HEK293 (cell line): Measurements from ENCODE around the gene BPI.

Experiments
- CTCF ChIA-PET: fragments of 350-600 bp; formaldehyde crosslinking; extraction: SDS; loops from one replicate; lab custom pipeline; 2021; ENCODE audit warnings: antibody characterized with exemption; lab: Yijun Ruan, JAX
- POLR2A ChIA-PET: fragments of 300-600 bp; formaldehyde crosslinking; extraction: SDS; loops from one replicate; lab custom pipeline; 2020; ENCODE audit warnings: antibody characterized with exemption, inconsistent platforms; lab: Yijun Ruan, JAX
- H3K27ac ChIP-seq: fragments of 200-500 bp; sonication (Bioruptor generic); 2 replicates; pipeline ENCODE4 v1.5.1; 2014; ENCODE audit warnings: low read depth, low read length, control low read depth, inconsistent platforms; ENCODE audit errors: extremely low read depth
- H3K36me3 ChIP-seq, 2 experiments: fragments of 200-500 bp in 1 of 2; sonication (Bioruptor generic) in 1 of 2; 1 replicate in 1 of 2; 2 replicates in 1 of 2; pipeline ENCODE4 v1.5.1; 2014 to 2017; ENCODE audit warnings: inconsistent platforms in 2 of 2, low read length in 2 of 2; ENCODE audit not compliant: control insufficient read depth in 2 of 2, insufficient read depth in 1 of 2
- H3K4me1 ChIP-seq: fragments of 200-500 bp; sonication (Bioruptor generic); 2 replicates; pipeline ENCODE4 v1.5.1; 2014; ENCODE audit warnings: mild to moderate bottlenecking, low read length, inconsistent platforms; ENCODE audit not compliant: control insufficient read depth, insufficient read depth
- H3K4me3 ChIP-seq: 2 replicates; pipeline ENCODE4 v1.5.1; 2011; ENCODE audit warnings: low read depth, mild to moderate bottlenecking, control low read depth, low read length, moderate library complexity
- H3K9me3 ChIP-seq: fragments of 200-500 bp; sonication (Bioruptor generic); 2 replicates; pipeline ENCODE4 v1.5.1; 2014; ENCODE audit warnings: low read depth, low read length, inconsistent platforms; ENCODE audit not compliant: control insufficient read depth, insufficient read depth
- GLI2 ChIP-seq: fragments of 450-650 bp; formaldehyde crosslinking; IDR thresholded peaks from 2 replicates; pipeline ENCODE4; 2017; ENCODE audit warnings: missing biosample characterization, missing genetic modification characterization, low read depth, borderline replicate concordance
- HOXD13 ChIP-seq: sonication (generic); formaldehyde crosslinking; IDR thresholded peaks from 2 replicates; pipeline ENCODE4 v1.8.0; 2022; ENCODE audit warnings: missing genetic modification reagents, borderline replicate concordance
- REPIN1 ChIP-seq: fragments of 450-650 bp; formaldehyde crosslinking; IDR thresholded peaks from 2 replicates; pipeline ENCODE4 v1.5.1; 2017; ENCODE audit warnings: missing biosample characterization, missing genetic modification characterization, low read depth
- SALL2 ChIP-seq: fragments of 450-650 bp; formaldehyde crosslinking; IDR thresholded peaks from 2 replicates; pipeline ENCODE4 v1.5.0; 2017; ENCODE audit warnings: missing biosample characterization, mild to moderate bottlenecking, missing genetic modification characterization, borderline replicate concordance
- ZNF114 ChIP-seq: fragments of 450-650 bp; formaldehyde crosslinking; IDR thresholded peaks from 2 replicates; pipeline ENCODE4 v1.5.0; 2017; ENCODE audit warnings: missing biosample characterization, missing genetic modification characterization
- ZNF248 ChIP-seq: fragments of 450-650 bp; formaldehyde crosslinking; IDR thresholded peaks from 2 replicates; pipeline ENCODE4 v1.5.1; 2017; ENCODE audit warnings: missing biosample characterization, missing genetic modification characterization
- ZNF354C ChIP-seq: fragments of 450-650 bp; formaldehyde crosslinking; IDR thresholded peaks from 2 replicates; pipeline ENCODE4 v1.5.1; 2016; ENCODE audit warnings: missing biosample characterization, missing genetic modification characterization, low read depth, borderline replicate concordance
- ZNF394 ChIP-seq: fragments of 450-650 bp; formaldehyde crosslinking; IDR thresholded peaks from 2 replicates; pipeline ENCODE4 v1.5.1; 2016; ENCODE audit warnings: missing biosample characterization, missing genetic modification characterization, mild to moderate bottlenecking, moderate library complexity, borderline replicate concordance
- ZNF529 ChIP-seq: fragments of 450-650 bp; formaldehyde crosslinking; IDR thresholded peaks from 2 replicates; pipeline ENCODE4 v1.5.1; 2017; ENCODE audit warnings: missing genetic modification characterization, missing biosample characterization; ENCODE audit not compliant: insufficient replicate concordance
- ZNF530 ChIP-seq: fragments of 450-650 bp; formaldehyde crosslinking; IDR thresholded peaks from 2 replicates; pipeline ENCODE4 v1.5.1; 2016; ENCODE audit warnings: low read depth, missing biosample characterization, missing genetic modification characterization
- ZNF571 ChIP-seq: fragments of 450-650 bp; formaldehyde crosslinking; IDR thresholded peaks from 2 replicates; pipeline ENCODE4 v1.5.0; 2017; ENCODE audit warnings: missing biosample characterization, missing genetic modification characterization
- ZNF768 ChIP-seq: fragments of 450-650 bp; formaldehyde crosslinking; IDR thresholded peaks from 2 replicates; pipeline ENCODE4 v1.5.1; 2018; ENCODE audit warnings: missing biosample characterization, mild to moderate bottlenecking, missing genetic modification characterization
- TF ChIP-seq, protein P1 (sequence below): fragments of 450-650 bp; IDR thresholded peaks from 2 replicates; pipeline ENCODE4 v1.5.1; 2018; ENCODE audit warnings: missing biosample characterization, mild to moderate bottlenecking, missing genetic modification characterization
- TF ChIP-seq, protein P2 (sequence below): sonication (generic); formaldehyde crosslinking; IDR thresholded peaks from 2 replicates; pipeline ENCODE4 v1.8.1; 2022; ENCODE audit warnings: mild to moderate bottlenecking, moderate library complexity, missing genetic modification reagents
- TF ChIP-seq, protein P3 (sequence below): fragments of 450-650 bp; IDR thresholded peaks from 2 replicates; pipeline ENCODE4 v1.5.1; 2018; ENCODE audit warnings: missing biosample characterization, missing genetic modification characterization
- TF ChIP-seq, protein P4 (sequence below): fragments of 450-650 bp; formaldehyde crosslinking; IDR thresholded peaks from 2 replicates; pipeline ENCODE4 v1.5.1; 2016; ENCODE audit warnings: missing biosample characterization, missing genetic modification characterization

BPI gene

DNA sequence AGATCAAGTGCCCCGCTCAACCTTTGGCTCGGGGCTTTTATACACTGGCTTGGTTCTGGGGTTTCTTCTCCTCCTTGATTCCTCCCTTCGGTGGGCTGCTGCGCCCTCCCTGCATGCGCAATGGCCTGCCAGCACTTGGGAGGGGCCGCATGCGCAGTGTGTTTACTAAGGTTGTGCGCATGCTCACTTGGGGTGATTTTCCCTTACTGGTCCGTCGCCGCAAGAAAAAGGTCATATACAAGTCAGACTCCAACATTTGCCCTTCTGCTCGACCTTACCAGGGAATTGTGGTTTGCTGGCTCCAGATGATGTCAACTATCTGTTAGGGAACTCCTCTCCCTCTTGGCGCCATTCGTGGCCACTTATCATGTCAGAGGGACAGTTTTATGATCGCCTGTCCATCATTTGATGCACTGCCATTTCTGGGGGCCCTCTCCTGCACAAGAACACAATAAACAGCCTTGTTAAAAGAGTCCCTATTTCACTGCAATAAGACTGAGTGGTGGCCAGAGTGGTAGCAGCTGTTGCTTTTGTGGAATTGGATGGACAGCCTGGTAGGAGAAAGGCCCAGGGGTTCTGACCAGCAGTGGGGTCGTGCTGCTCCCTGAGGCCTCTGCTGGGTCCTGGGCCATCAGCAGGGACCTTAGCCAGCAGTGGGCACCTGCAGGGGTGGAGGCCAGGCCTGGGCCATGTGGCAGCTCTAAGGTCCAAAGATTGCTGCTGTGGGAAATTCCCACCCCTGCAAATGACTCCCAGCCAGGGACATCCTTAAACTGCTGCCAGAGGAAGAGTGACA, 39.6 kb downstream of the BPI start:
- no peak overlapping the region for H3K4me3 ChIP-seq
- POLR2A ChIA-PET, result no interaction called here
- CTCF ChIA-PET, result interaction anchor here (0.6 kb wide), 1 partner anchor 51 kb away, joined by 3 read pairs; no protein-coding TSS in a partner anchor
- no peak overlapping the region for H3K27ac ChIP-seq
- no peaks in the 10 kb centered on the region for H3K9me3 ChIP-seq
- no peaks in the 10 kb centered on the region for H3K4me1 ChIP-seq
- no peaks in the 10 kb centered on the region for H3K36me3 ChIP-seq
- TF ChIP-seq HOXD13 (CRISPR knock-in tag), result no peak
- TF ChIP-seq ZNF571 (tag by site-specific recombination), result no peak
- no peak for TF ChIP-seq ZNF114 (tag by site-specific recombination)
- TF ChIP-seq, protein P1, sequence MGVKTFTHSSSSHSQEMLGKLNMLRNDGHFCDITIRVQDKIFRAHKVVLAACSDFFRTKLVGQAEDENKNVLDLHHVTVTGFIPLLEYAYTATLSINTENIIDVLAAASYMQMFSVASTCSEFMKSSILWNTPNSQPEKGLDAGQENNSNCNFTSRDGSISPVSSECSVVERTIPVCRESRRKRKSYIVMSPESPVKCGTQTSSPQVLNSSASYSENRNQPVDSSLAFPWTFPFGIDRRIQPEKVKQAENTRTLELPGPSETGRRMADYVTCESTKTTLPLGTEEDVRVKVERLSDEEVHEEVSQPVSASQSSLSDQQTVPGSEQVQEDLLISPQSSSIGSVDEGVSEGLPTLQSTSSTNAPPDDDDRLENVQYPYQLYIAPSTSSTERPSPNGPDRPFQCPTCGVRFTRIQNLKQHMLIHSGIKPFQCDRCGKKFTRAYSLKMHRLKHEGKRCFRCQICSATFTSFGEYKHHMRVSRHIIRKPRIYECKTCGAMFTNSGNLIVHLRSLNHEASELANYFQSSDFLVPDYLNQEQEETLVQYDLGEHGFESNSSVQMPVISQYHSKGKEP (tag by site-specific recombination), result no peak
- TF ChIP-seq, protein P2, sequence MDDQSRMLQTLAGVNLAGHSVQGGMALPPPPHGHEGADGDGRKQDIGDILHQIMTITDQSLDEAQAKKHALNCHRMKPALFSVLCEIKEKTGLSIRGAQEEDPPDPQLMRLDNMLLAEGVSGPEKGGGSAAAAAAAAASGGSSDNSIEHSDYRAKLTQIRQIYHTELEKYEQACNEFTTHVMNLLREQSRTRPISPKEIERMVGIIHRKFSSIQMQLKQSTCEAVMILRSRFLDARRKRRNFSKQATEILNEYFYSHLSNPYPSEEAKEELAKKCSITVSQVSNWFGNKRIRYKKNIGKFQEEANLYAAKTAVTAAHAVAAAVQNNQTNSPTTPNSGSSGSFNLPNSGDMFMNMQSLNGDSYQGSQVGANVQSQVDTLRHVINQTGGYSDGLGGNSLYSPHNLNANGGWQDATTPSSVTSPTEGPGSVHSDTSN (CRISPR knock-in tag), result no peak
- TF ChIP-seq REPIN1 (tag by site-specific recombination), result no peak
- TF ChIP-seq, protein P3, sequence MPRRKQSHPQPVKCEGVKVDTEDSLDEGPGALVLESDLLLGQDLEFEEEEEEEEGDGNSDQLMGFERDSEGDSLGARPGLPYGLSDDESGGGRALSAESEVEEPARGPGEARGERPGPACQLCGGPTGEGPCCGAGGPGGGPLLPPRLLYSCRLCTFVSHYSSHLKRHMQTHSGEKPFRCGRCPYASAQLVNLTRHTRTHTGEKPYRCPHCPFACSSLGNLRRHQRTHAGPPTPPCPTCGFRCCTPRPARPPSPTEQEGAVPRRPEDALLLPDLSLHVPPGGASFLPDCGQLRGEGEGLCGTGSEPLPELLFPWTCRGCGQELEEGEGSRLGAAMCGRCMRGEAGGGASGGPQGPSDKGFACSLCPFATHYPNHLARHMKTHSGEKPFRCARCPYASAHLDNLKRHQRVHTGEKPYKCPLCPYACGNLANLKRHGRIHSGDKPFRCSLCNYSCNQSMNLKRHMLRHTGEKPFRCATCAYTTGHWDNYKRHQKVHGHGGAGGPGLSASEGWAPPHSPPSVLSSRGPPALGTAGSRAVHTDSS (tag by site-specific recombination), result no peak
- no peak for TF ChIP-seq GLI2
- TF ChIP-seq SALL2 (tag by site-specific recombination), result no peak
- no peak for TF ChIP-seq ZNF248 (tag by site-specific recombination)
- no peak for TF ChIP-seq ZNF394 (tag by site-specific recombination)
- TF ChIP-seq ZNF354C (tag by site-specific recombination), result no peak
- no peak for TF ChIP-seq ZNF530 (tag by site-specific recombination)
- no peak for TF ChIP-seq ZNF768
- TF ChIP-seq, all 188 proteins: peak for 0

DNA sequence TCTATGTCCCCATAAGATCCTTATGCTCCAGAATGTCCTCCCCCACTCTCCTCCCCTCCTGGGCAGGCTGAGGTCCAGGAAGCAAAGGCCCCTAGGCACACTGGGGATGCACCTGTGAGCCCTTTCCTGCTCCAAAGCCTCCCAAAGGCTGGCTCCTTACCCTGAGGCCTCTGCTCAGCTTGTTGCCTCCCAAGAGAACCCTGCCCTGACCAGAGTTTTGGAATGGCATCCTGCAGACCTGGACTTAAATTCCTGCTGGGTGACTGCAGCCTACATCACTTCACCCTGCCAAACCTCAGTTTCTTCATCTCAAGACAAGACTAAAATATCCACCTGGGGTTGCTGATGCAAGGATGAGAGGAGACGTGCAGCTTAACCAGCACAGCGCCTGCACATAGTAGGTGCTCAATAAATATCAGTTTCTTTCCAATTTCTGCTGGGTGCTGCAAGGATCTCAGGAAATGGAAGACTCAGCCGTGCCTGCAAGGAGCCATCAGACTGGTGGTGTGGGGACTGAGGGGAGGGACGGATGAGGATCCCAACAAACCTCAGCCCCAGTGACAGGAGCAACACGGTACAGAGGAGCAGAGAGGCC, 40.2 kb downstream of the BPI start:
- Histone ChIP-seq H3K9me3 (no peaks in the 10 kb centered on the region), H3K4me1 (no peaks in the 10 kb centered on the region), H3K27ac (no peak overlapping the region), H3K4me3 (no peak overlapping the region), H3K36me3 (no peaks in the 10 kb centered on the region)
- CTCF ChIA-PET, result interaction anchor here (0.6 kb wide), 1 partner anchor 51 kb away, joined by 3 read pairs; no protein-coding TSS in a partner anchor
- POLR2A ChIA-PET, result no interaction called here
- no peak for TF ChIP-seq ZNF529 (tag by site-specific recombination)
- no peak for TF ChIP-seq ZNF248 (tag by site-specific recombination)
- TF ChIP-seq, protein P4, sequence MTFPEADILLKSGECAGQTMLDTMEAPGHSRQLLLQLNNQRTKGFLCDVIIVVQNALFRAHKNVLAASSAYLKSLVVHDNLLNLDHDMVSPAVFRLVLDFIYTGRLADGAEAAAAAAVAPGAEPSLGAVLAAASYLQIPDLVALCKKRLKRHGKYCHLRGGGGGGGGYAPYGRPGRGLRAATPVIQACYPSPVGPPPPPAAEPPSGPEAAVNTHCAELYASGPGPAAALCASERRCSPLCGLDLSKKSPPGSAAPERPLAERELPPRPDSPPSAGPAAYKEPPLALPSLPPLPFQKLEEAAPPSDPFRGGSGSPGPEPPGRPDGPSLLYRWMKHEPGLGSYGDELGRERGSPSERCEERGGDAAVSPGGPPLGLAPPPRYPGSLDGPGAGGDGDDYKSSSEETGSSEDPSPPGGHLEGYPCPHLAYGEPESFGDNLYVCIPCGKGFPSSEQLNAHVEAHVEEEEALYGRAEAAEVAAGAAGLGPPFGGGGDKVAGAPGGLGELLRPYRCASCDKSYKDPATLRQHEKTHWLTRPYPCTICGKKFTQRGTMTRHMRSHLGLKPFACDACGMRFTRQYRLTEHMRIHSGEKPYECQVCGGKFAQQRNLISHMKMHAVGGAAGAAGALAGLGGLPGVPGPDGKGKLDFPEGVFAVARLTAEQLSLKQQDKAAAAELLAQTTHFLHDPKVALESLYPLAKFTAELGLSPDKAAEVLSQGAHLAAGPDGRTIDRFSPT (tag by site-specific recombination), result no peak
